ENCODE measurements around the gene KCNJ3. TPM values are rescaled to one million over a fixed set of nuclear protein-coding genes. Genes with fewer than 3 reads are reported as not detected.

Gene KCNJ3
- total RNA-seq, 1 experiment from 2014 or later = not detected

DNA sequence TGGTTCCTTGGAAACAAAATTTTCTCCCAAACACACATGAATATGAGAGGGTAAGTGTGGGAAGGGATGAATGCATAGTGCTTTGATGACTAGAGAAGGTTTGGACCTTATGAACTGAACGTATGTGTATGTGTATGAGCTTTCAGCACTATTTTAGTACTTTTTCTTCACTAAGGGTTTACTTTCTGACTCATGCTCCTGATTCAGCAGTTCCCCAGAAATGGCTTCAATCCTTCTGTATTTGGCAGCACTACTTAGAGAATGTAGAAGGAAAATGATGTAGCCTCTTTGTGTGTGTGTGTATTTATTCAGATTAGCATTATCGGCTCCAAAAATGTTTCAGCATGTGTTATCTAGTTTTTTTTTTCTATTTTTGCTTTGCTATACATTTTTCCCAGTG is 22.2 kb downstream of the KCNJ3 start:
- H3K4me3 ChIP-seq (ENCODE audit: low read depth, low read length, poor library complexity, severe bottlenecking) = no peak overlapping the region
- H3K9me3 ChIP-seq (ENCODE audit: low read depth, low read length, poor library complexity, severe bottlenecking) = no peaks in the 10 kb centered on the region
- no peak overlapping the region for H3K27ac ChIP-seq (ENCODE audit: low read depth, low read length, poor library complexity, severe bottlenecking)
- TF ChIP-seq, protein P1, sequence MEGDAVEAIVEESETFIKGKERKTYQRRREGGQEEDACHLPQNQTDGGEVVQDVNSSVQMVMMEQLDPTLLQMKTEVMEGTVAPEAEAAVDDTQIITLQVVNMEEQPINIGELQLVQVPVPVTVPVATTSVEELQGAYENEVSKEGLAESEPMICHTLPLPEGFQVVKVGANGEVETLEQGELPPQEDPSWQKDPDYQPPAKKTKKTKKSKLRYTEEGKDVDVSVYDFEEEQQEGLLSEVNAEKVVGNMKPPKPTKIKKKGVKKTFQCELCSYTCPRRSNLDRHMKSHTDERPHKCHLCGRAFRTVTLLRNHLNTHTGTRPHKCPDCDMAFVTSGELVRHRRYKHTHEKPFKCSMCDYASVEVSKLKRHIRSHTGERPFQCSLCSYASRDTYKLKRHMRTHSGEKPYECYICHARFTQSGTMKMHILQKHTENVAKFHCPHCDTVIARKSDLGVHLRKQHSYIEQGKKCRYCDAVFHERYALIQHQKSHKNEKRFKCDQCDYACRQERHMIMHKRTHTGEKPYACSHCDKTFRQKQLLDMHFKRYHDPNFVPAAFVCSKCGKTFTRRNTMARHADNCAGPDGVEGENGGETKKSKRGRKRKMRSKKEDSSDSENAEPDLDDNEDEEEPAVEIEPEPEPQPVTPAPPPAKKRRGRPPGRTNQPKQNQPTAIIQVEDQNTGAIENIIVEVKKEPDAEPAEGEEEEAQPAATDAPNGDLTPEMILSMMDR (conservative IDR thresholded peaks at IDR 0.05; ENCODE audit: low read depth, low read length) = no peak
- TF ChIP-seq EZH2 (IDR thresholded peaks at IDR 0.05; ENCODE audit: borderline replicate concordance, low read depth, low read length, poor library complexity, severe bottlenecking) = no peak
- no peak for DNase-seq (ENCODE audit: low spot score)
- H3K36me3 ChIP-seq (ENCODE audit: insufficient read depth, low read length, poor library complexity, severe bottlenecking) = no peaks in the 10 kb centered on the region
- no peaks in the 10 kb centered on the region for H3K4me1 ChIP-seq (ENCODE audit: insufficient read depth, low read length, poor library complexity, severe bottlenecking)
- BruUV-seq (replicated peaks) = no TSS peak
- intact Hi-C loops (cut with micrococcal nuclease; ENCODE audit: unreplicated experiment) = no loop called here
- peaks cover 3% of the 10 kb centered on the region for H3K27me3 ChIP-seq (replicated peaks; ENCODE audit: insufficient read depth, low read depth, low read length, poor library complexity)
- POLR2A ChIA-PET (ENCODE audit: low non-redundant PET) = no interaction called here
- CTCF ChIA-PET = no interaction called here

DNA sequence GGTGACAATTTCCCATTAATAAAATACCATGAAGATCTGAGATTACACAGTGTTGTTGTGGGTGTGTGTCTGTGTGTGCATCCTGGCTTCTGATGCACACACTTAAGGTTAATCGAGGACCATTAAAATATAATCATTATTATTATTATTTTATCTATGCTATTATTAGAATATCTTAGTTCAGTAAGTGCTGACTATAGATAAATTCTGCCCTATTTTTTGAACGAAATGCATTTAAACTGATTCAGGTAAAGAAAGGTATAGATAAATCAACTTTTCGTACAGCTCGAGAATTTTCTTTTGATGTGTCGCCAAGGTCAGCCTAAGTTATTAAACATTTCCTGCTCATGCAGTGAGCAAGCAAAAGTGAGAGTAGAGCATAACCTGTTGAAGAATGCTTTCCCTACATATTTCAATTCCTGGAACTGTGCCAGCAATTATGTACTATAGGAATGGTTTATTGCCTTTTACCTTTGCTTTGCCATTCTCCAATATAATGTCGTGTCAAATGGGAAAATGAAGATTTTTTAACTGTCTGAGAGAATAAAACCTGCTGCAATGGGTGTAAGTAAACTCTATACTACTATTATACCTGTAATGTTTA is 25.8 kb downstream of the KCNJ3 start:
- no peaks in the 10 kb centered on the region for H3K36me3 ChIP-seq (ENCODE audit: insufficient read depth, low read length, poor library complexity, severe bottlenecking)
- no peak for DNase-seq (ENCODE audit: low spot score)
- CTCF ChIA-PET = no interaction called here
- BruUV-seq (replicated peaks) = no TSS peak
- H3K9me3 ChIP-seq (ENCODE audit: low read depth, low read length, poor library complexity, severe bottlenecking) = no peaks in the 10 kb centered on the region
- no peak for TF ChIP-seq EZH2 (IDR thresholded peaks at IDR 0.05; ENCODE audit: borderline replicate concordance, low read depth, low read length, poor library complexity, severe bottlenecking)
- TF ChIP-seq, protein P1 (conservative IDR thresholded peaks at IDR 0.05; ENCODE audit: low read depth, low read length) = no peak
- H3K4me1 ChIP-seq (ENCODE audit: insufficient read depth, low read length, poor library complexity, severe bottlenecking) = no peaks in the 10 kb centered on the region
- H3K27me3 ChIP-seq (replicated peaks; ENCODE audit: insufficient read depth, low read depth, low read length, poor library complexity) = no peaks in the 10 kb centered on the region
- H3K27ac ChIP-seq (ENCODE audit: low read depth, low read length, poor library complexity, severe bottlenecking) = no peak overlapping the region
- POLR2A ChIA-PET (ENCODE audit: low non-redundant PET) = no interaction called here
- H3K4me3 ChIP-seq (ENCODE audit: low read depth, low read length, poor library complexity, severe bottlenecking) = no peak overlapping the region
- intact Hi-C loops (cut with micrococcal nuclease; ENCODE audit: unreplicated experiment) = no loop called here

DNA sequence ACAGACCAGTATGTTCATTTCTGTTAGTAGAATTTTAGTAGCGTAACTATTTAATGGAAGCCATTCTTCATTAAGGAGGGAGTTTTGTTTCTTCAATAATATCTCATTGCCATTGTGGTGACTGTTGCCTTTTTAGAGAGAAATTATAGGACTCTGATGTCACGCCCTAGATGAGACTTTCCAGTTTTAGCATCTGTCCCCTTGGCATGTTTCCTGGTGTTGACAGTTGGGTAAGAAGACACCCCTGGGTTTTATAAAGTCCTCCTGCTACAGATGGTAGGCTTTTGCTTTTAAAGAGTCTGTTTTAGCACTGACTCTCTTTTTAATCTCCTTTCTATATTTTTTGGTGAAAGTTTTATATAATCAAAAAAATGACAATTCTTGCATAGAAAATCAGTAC is 41.9 kb downstream of the KCNJ3 start:
- CTCF ChIA-PET = no interaction called here
- DNase-seq (ENCODE audit: low spot score) = no peak
- Histone ChIP-seq H3K27ac (ENCODE audit: low read depth, low read length, poor library complexity, severe bottlenecking) (no peak overlapping the region), H3K9me3 (ENCODE audit: low read depth, low read length, poor library complexity, severe bottlenecking) (no peaks in the 10 kb centered on the region), H3K4me3 (ENCODE audit: low read depth, low read length, poor library complexity, severe bottlenecking) (no peak overlapping the region), H3K4me1 (ENCODE audit: insufficient read depth, low read length, poor library complexity, severe bottlenecking) (no peaks in the 10 kb centered on the region), H3K36me3 (ENCODE audit: insufficient read depth, low read length, poor library complexity, severe bottlenecking) (no peaks in the 10 kb centered on the region), H3K27me3 (replicated peaks; ENCODE audit: insufficient read depth, low read depth, low read length, poor library complexity) (no peaks in the 10 kb centered on the region)
- no TSS peak for BruUV-seq (replicated peaks)
- intact Hi-C loops (cut with micrococcal nuclease; ENCODE audit: unreplicated experiment) = no loop called here
- POLR2A ChIA-PET (ENCODE audit: low non-redundant PET) = no interaction called here
- TF ChIP-seq EZH2 (IDR thresholded peaks at IDR 0.05; ENCODE audit: borderline replicate concordance, low read depth, low read length, poor library complexity, severe bottlenecking) = no peak
- TF ChIP-seq, protein P1 (conservative IDR thresholded peaks at IDR 0.05; ENCODE audit: low read depth, low read length) = no peak

Data from A673 (cell line).